ENCODE data around the gene ERMAP. TPM values are rescaled to one million over a fixed set of nuclear protein-coding genes. Genes with fewer than 3 reads are reported as not detected.

ERMAP gene
- total and polyA plus RNA-seq, 2 experiments from 2014 or later = 1.2 to 2.2 TPM

DNA sequence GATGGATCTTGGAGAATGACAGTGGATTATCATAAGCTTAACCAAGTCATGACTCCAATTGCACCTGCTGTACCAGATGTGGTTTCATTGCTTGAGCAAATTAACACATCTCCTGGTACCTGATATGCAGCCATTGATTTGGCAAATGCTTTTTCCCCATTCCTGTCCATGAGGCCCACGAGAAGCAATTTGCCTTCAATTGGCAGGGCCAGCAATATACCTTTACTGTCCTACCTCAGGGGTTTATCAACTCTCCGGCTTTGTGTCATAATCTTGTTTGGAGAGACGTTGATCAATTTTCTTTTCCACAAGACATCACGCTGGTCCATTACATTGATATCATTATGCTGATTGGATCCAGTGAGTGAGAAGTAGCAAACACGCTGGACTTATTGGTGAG is 49.6 kb downstream of the ERMAP start:
- peaks cover 11% of the 10 kb centered on the region for H3K9me2 ChIP-seq (ENCODE audit: insufficient read depth)
- H4K20me1 ChIP-seq (replicated peaks; ENCODE audit: insufficient read depth) = no peaks in the 10 kb centered on the region
- no peak overlapping the region for H2AFZ ChIP-seq
- Mint-ChIP-seq H3K27ac (no peak overlapping the region), H3K4me1 (no peaks in the 10 kb centered on the region), H3K36me3 (ENCODE audit: low read depth) (no peaks in the 10 kb centered on the region), H3K9me3 (peaks cover 3% of the 10 kb centered on the region; the same call in 1 of the 3 replicates), H3K27me3 (ENCODE audit: insufficient read depth, low read depth, poor library complexity) (peaks cover 5% of the 10 kb centered on the region), H3K4me3 (no peak overlapping the region)
- no peaks in the 10 kb centered on the region for H3K79me2 ChIP-seq (replicated peaks; ENCODE audit: insufficient read depth)
- TF ChIP-seq JUNB (IDR thresholded peaks at IDR 0.05; ENCODE audit: unreplicated experiment) (no peak), NANOG (IDR thresholded peaks at IDR 0.05; ENCODE audit: borderline replicate concordance) (no peak), EZH2 (IDR thresholded peaks at IDR 0.05; ENCODE audit: low read depth, unreplicated experiment) (no peak), ZNF114 (CRISPR knock-in tag; IDR thresholded peaks at IDR 0.05) (no peak), ZNF331 (CRISPR knock-in tag; IDR thresholded peaks at IDR 0.05; ENCODE audit: low read depth) (no peak), POLR2AphosphoS5 (IDR thresholded peaks at IDR 0.05; ENCODE audit: low read depth) (no peak), REST (IDR thresholded peaks at IDR 0.05; ENCODE audit: unreplicated experiment) (no peak), CTCF (conservative IDR thresholded peaks at IDR 0.05; ENCODE audit: low read depth in 2 of 2) (no peak), CREB1 (CRISPR knock-in tag; IDR thresholded peaks at IDR 0.05; ENCODE audit: low read depth) (no peak), STAT1 (IDR thresholded peaks at IDR 0.05; ENCODE audit: unreplicated experiment) (no peak), EZH2phosphoT487 (IDR thresholded peaks at IDR 0.05; ENCODE audit: unreplicated experiment) (no peak)
- TF ChIP-seq, protein P1, sequence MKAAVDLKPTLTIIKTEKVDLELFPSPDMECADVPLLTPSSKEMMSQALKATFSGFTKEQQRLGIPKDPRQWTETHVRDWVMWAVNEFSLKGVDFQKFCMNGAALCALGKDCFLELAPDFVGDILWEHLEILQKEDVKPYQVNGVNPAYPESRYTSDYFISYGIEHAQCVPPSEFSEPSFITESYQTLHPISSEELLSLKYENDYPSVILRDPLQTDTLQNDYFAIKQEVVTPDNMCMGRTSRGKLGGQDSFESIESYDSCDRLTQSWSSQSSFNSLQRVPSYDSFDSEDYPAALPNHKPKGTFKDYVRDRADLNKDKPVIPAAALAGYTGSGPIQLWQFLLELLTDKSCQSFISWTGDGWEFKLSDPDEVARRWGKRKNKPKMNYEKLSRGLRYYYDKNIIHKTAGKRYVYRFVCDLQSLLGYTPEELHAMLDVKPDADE (IDR thresholded peaks at IDR 0.05) = no peak
- TF ChIP-seq, protein P2, sequence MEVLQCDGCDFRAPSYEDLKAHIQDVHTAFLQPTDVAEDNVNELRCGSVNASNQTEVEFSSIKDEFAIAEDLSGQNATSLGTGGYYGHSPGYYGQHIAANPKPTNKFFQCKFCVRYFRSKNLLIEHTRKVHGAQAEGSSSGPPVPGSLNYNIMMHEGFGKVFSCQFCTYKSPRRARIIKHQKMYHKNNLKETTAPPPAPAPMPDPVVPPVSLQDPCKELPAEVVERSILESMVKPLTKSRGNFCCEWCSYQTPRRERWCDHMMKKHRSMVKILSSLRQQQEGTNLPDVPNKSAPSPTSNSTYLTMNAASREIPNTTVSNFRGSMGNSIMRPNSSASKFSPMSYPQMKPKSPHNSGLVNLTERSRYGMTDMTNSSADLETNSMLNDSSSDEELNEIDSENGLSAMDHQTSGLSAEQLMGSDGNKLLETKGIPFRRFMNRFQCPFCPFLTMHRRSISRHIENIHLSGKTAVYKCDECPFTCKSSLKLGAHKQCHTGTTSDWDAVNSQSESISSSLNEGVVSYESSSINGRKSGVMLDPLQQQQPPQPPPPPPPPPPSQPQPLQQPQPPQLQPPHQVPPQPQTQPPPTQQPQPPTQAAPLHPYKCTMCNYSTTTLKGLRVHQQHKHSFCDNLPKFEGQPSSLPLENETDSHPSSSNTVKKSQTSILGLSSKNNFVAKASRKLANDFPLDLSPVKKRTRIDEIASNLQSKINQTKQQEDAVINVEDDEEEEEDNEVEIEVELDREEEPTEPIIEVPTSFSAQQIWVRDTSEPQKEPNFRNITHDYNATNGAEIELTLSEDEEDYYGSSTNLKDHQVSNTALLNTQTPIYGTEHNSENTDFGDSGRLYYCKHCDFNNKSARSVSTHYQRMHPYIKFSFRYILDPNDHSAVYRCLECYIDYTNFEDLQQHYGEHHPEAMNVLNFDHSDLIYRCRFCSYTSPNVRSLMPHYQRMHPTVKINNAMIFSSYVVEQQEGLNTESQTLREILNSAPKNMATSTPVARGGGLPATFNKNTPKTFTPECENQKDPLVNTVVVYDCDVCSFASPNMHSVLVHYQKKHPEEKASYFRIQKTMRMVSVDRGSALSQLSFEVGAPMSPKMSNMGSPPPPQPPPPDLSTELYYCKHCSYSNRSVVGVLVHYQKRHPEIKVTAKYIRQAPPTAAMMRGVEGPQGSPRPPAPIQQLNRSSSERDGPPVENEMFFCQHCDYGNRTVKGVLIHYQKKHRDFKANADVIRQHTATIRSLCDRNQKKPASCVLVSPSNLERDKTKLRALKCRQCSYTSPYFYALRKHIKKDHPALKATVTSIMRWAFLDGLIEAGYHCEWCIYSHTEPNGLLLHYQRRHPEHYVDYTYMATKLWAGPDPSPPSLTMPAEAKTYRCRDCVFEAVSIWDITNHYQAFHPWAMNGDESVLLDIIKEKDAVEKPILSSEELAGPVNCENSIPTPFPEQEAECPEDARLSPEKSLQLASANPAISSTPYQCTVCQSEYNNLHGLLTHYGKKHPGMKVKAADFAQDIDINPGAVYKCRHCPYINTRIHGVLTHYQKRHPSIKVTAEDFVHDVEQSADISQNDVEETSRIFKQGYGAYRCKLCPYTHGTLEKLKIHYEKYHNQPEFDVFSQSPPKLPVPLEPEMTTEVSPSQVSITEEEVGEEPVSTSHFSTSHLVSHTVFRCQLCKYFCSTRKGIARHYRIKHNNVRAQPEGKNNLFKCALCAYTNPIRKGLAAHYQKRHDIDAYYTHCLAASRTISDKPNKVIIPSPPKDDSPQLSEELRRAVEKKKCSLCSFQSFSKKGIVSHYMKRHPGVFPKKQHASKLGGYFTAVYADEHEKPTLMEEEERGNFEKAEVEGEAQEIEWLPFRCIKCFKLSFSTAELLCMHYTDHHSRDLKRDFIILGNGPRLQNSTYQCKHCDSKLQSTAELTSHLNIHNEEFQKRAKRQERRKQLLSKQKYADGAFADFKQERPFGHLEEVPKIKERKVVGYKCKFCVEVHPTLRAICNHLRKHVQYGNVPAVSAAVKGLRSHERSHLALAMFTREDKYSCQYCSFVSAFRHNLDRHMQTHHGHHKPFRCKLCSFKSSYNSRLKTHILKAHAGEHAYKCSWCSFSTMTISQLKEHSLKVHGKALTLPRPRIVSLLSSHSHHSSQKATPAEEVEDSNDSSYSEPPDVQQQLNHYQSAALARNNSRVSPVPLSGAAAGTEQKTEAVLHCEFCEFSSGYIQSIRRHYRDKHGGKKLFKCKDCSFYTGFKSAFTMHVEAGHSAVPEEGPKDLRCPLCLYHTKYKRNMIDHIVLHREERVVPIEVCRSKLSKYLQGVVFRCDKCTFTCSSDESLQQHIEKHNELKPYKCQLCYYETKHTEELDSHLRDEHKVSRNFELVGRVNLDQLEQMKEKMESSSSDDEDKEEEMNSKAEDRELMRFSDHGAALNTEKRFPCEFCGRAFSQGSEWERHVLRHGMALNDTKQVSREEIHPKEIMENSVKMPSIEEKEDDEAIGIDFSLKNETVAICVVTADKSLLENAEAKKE (CRISPR knock-in tag; IDR thresholded peaks at IDR 0.05) = no peak
- no peaks in the 10 kb centered on the region for H3F3A ChIP-seq (replicated peaks; ENCODE audit: low read depth)
- H3K4me2 ChIP-seq = no peak overlapping the region
- H3K27ac ChIP-seq (ENCODE audit: low read depth) = no peak overlapping the region
- H3K4me3 ChIP-seq = no peak overlapping the region
- no peaks in the 10 kb centered on the region for H3K4me1 ChIP-seq (ENCODE audit: insufficient read depth)
- no peak for DNase-seq (ENCODE audit: low spot score)
- H3K27me3 ChIP-seq (ENCODE audit: insufficient read depth) = no peaks in the 10 kb centered on the region
- no peak for ATAC-seq
- H3K36me3 ChIP-seq (ENCODE audit: insufficient read depth) = no peaks in the 10 kb centered on the region

Measured in GM23338 (cell line).